Fibroblast of peridontal ligament (primary cell): Measurements from ENCODE around the gene CXCL13.
"Not testable (repeated sequence)": the region's sequence is repeated elsewhere in the genome, so short reads cannot be mapped to it uniquely, and the experiment has no call there.

ENCODE experiments used
- DNase-seq: peaks from one replicate; pipeline ENCODE4 v3.0.0-alpha.2; 2010; ENCODE audit errors: extremely low read depth

The CXCL13 gene

DNA sequence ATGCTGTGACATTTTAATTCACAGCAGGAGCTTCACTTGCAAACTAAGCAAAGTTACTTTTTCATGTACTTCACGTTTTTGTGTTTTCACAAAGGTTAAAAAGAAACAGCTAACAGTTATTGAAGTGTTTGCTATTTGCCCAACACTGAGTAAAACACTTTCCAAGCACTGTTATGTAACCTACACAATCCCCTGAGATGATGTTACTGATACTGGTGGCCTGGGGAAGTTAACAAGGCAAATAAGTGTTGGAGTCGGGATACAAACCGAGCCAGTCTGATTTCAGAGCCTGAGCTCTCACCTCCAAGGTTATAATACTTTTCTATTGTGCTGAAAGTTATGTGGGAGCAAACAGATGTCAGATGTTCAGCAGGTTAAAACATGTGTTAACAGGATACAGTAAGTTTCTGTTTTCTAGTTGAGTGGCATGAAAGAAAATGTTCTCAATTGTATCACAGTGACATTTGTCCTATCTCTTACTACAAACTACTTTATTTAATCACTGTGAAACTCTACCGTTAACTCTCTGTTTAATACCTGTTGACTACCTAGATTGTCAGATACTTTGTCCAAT is 3.9 kb upstream of the CXCL13 start:
- no peak for DNase-seq

DNA sequence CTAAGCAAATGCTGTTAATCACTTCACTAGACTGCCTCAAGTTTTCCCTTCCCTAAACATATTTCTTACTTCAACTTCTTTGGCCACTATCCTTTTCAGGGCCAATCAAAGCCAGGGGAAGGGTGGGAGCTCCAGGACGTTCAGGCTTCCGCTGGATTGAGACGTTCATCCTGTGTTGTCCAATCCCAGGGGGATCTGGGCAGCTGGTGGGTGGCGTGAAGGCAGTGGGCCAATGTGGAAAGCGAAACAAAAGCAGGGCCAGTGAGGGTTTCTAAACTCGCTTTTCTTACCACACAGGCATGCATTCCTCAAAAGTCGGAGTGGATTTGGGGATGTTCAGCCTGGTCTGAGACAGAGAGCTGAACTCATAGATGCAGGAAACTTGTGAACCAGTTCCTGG is 7.6 kb downstream of the CXCL13 start:
- DNase-seq, result no peak

- no peak for DNase-seq
Observed at GRCh38 chr4:77615153-77615552, 9.5 kb downstream of the CXCL13 start.

GRCh38 chr4:77617203-77617602 is 11.6 kb downstream of the CXCL13 start:
- no peak for DNase-seq

GRCh38 chr4:77618383-77619241 is 13.0 kb downstream of the CXCL13 start:
- peak; percentile 77 for DNase-seq

- DNase-seq, result no peak
Observed at GRCh38 chr4:77619408-77619807, 13.8 kb downstream of the CXCL13 start.

DNA sequence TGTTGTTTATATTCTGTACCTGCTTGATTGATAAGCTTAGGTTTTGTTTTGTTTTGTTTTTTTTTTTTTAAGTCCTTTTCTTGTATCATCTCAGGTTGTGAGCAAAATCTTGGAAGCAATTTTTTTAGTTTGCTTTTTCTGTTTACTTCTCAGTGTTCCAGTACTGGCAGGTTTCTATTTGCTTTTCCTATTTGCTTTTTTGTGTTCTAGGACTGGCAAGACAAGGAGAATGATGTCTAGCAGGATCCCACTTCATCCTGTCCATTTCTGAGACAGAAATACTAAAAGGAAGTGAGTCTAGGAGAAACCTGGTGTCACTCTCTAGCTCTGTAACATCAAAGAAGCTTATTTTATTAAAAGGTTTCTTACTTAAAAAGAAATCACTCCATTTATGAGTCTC is 15.6 kb downstream of the CXCL13 start:
- DNase-seq, result no peak

GRCh38 chr4:77623091-77623490 is 17.5 kb downstream of the CXCL13 start:
- no peak for DNase-seq

GRCh38 chr4:77624213-77624612 is 18.6 kb downstream of the CXCL13 start:
- no peak for DNase-seq

DNA sequence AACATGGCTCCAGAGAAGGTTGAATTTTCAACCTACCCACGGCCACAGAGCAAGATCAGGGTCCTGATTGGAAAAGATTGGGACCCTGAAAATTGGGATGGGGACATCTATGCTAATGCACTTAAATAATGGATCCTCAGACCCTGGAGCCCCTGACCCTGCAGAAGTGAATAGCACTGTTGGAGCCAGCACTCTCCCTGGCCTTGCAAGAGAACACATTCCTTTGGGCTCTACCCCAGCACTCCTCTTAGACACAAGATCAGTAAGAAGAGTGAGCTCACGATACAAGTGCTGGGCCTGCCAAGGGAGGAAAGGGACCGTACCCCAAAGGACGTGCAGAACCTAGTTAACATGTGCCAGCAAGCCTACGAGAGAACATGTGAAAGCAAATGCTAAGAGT is 19.9 kb downstream of the CXCL13 start:
- no peak for DNase-seq

- no peak for DNase-seq
Observed at GRCh38 chr4:77629885-77630284, 24.3 kb downstream of the CXCL13 start.

GRCh38 chr4:77631276-77631675 is 25.7 kb downstream of the CXCL13 start:
- no peak for DNase-seq

DNA sequence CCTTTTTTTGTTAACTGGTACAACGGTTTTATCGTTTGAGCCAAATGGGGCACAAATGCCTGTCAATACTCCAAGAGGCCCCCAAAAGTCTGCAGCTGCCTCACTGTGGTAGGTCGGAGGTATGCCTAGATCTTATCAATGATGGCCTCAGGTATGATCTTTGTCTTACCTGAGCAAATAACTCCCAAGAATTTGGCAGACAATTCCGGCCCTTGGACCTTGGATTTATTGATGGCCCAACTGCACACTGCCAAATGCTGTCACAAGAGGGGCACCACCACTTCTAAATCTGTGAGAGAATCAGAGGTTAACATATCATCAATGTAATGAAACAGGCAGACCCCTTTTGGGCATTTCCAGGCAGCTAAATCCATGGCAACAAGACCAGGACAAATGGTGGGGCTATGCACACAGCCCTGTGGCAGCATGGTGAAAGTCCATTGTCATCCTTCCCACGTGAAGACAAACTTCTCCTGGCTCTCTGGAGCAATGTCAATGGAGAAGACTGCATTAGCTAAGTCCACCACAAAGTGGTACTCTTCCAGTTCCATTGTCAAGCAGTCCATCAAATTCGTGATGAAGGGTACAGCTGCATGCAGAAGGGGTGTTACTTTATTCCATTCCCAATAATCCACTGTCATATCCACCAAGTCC is 28.6 kb downstream of the CXCL13 start:
- no peak for DNase-seq

GRCh38 chr4:77635246-77635645 is 29.6 kb downstream of the CXCL13 start:
- no peak for DNase-seq

GRCh38 chr4:77635876-77636275 is 30.3 kb downstream of the CXCL13 start:
- no peak for DNase-seq

DNA sequence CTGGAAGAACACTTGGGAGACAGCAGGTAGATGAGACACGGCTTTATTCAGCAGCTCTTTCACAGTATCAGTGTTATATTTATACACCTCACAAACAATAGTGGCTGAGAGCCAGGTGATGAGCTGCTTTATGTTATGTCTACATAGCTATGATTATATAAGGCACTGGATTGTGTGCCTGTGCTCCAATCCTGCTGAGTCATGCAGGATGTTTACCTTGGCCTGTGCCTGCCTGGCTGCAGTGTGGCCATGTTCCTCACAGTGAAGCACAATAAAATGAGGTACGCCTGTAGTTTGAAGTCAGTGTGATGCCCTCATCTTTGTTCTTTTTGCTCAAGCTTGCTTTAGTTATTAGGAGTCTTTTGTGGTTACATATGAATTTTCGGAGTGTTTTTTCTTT is 31.3 kb downstream of the CXCL13 start:
- DNase-seq, result peak; percentile 20

GRCh38 chr4:77644069-77644468 is 38.4 kb downstream of the CXCL13 start:
- not testable (repeated sequence) for DNase-seq

GRCh38 chr4:77650787-77651186 is 45.2 kb downstream of the CXCL13 start:
- DNase-seq, result no peak

GRCh38 chr4:77651820-77652219 is 46.2 kb downstream of the CXCL13 start:
- no peak for DNase-seq

- DNase-seq, result no peak
Observed at GRCh38 chr4:77652237-77652897, 46.7 kb downstream of the CXCL13 start.

DNA sequence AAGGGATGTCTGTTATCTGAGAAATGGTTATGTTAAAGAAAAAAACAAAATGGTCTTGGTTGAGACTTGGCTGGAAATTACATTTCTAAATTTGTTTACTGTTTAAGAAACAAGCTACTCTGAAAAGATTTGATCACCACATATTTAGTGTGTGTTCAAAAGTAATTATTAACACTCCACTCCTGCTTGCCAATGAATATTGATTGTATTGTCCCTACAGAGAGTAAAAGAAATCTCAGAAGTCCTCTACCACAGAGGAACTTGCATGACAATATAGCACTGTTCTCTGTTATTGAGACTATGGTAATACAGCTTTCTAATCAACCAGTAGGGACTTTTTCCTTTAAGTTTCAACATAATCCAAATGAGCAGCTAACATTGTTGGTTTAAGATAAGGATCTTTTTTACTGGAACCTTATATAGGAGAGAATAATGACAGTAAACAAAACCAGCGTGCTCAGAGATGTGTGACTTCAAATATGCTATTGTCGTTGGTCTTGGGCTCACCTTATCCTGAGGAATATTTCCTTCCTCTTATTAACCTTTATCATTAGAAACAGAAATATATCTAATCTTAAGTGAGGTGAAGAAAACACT is 47.6 kb downstream of the CXCL13 start:
- no peak for DNase-seq

DNA sequence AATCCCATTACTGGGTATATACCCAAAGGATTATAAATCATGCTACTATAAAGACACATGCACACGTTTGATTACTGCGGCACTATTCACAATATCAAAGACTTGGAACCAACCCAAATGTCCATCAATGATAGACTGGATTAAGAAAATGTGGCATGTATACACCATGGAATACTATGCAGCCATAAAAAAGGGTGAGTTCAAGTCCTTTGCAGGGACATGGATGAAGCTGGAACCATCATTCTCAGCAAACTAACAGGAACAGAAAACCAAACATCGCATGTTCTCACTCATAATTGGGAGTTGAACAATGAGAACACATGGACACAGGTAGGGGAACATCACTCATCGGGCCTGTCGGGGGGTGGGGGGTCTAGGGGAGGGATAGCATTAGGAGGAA is 54.7 kb downstream of the CXCL13 start:
- not testable (repeated sequence) for DNase-seq
